ENCODE measurements around the gene MAP4K3.

MAP4K3 gene

DNA sequence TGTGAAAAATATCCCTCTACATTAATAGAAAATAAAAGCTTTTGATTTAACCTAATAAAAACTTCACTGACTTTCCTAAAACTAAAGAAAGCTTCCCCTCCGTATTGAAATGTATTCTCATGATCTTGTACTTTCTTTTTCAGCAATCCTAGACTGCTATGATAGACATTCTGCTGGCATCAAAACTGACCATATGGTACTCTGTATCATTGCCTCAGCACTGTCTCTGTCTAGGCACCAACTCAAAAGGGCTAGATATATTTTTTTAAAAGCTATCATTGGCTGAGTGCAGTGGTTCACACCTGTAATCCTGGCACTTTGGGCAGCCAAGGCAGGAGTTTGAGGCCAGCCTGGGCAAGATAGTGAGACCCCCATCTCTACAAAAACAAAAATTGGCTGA is 226.2 kb downstream of the MAP4K3 start:
- no peak for DNase-seq (ENCODE audit: low read depth)
- no peak overlapping the region for H3K4me3 ChIP-seq (ENCODE audit: low read depth, low read length)
- TF ChIP-seq, protein P1, sequence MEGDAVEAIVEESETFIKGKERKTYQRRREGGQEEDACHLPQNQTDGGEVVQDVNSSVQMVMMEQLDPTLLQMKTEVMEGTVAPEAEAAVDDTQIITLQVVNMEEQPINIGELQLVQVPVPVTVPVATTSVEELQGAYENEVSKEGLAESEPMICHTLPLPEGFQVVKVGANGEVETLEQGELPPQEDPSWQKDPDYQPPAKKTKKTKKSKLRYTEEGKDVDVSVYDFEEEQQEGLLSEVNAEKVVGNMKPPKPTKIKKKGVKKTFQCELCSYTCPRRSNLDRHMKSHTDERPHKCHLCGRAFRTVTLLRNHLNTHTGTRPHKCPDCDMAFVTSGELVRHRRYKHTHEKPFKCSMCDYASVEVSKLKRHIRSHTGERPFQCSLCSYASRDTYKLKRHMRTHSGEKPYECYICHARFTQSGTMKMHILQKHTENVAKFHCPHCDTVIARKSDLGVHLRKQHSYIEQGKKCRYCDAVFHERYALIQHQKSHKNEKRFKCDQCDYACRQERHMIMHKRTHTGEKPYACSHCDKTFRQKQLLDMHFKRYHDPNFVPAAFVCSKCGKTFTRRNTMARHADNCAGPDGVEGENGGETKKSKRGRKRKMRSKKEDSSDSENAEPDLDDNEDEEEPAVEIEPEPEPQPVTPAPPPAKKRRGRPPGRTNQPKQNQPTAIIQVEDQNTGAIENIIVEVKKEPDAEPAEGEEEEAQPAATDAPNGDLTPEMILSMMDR (IDR thresholded peaks at IDR 0.05; ENCODE audit: low read depth, low read length, missing control alignments), result no peak

DNA sequence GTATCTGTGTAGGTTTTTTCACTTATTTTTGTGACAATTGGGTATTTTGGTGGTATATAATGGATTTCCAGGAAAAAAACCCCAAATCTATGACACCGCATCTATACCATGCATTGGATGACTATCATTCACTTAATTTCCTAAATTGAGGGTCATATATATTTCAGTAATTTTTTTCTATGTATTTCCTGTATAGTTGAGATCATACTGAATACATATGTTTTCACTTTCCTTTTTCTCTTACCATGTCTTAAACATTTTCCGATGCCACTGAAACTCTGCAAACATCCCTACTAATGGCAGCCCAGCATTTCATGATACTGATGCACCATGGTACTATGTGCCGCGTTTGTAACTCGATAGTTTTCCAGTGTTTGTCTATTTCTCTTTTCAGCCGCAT is 233.7 kb downstream of the MAP4K3 start:
- TF ChIP-seq, protein P1 (IDR thresholded peaks at IDR 0.05; ENCODE audit: low read depth, low read length, missing control alignments), result no peak
- no peak for DNase-seq (ENCODE audit: low read depth)
- no peak overlapping the region for H3K4me3 ChIP-seq (ENCODE audit: low read depth, low read length)

DNA sequence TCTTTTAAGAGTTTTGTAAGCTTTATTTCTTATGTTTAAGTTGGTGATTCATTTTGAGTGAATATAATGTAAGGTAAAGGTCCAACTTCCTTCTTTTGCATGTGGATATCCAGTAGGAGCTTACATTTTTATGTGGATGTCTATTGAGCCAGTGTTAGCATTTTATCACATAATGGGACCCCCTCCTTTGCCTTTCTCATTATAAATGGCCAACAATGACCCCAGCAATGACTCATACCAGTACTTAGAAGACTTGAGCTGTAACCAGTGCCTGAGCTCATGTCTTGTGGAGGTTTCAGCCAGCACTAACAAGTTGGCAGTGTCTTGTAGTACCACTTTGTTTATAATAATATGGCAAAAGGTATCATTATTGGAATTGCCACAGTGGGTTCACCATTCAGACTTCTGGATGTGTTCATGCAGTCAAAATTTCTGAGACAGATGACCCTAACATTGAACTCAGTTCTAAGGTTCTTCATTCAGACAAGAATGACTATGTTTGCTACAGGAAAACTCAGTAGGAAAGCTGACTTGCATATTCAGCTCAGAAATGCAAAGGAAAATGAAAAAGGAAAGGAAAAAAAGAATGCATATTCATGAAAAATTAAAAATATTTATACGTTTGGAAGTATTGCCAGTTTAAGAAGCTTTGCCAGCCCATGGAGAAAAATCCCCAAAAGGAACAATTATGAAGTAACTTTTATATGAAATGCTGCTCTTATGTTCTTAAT is 234.3 kb downstream of the MAP4K3 start:
- TF ChIP-seq, protein P1 (IDR thresholded peaks at IDR 0.05; ENCODE audit: low read depth, low read length, missing control alignments), result no peak
- no peak overlapping the region for H3K4me3 ChIP-seq (ENCODE audit: low read depth, low read length)
- DNase-seq (ENCODE audit: low read depth), result no peak

Data from GM12864 (cell line).